HCT116 (cell line): ENCODE results near the gene SKAP1. TPM values are rescaled to one million over a fixed set of nuclear protein-coding genes. Genes with fewer than 3 reads are reported as not detected.

ENCODE experiments used
- ATAC-seq: fragments of 200-7000 bp; cut with Tn5 transposase; 2 replicates; pipeline ENCODE4 v1.9.1; 2020; ENCODE audit warnings: mild to moderate bottlenecking, moderate library complexity
- BruUV-seq: library from RNA; stranded (reverse); fragments of 400-500 nt; replicated peaks from 2 replicates; lab custom pipeline; 2021; lab: Mats Ljungman, UMichigan
- CTCF ChIA-PET: fragments of 300-600 bp; sonication (Branson Sonifier 250); formaldehyde crosslinking; loops from one replicate; lab custom pipeline; 2021; ENCODE audit warnings: antibody characterized with exemption; lab: Charles Lee
- POLR2A ChIA-PET: fragments of 300-600, 350-600 bp; sonication (Branson Sonifier 250); formaldehyde crosslinking; loops from one replicate; lab custom pipeline; 2021; ENCODE audit warnings: antibody characterized with exemption; lab: Charles Lee
- RAD21 ChIA-PET, 2 experiments: fragments of 300-600 bp; sonication (Branson Sonifier 250); formaldehyde crosslinking; loops; one replicate each; lab custom pipeline; 2023; ENCODE audit warnings: low total read pairs in 2 of 2; ENCODE audit not compliant: uncharacterized antibody in 2 of 2, unreplicated experiment in 2 of 2, low non-redundant PET in 1 of 2; lab: Charles Lee
- DNase-seq: peaks from one replicate; pipeline ENCODE4 v3.0.0-alpha.2; 2010; ENCODE audit warnings: low read depth, low spot score
- H2AFZ ChIP-seq: fragments of 200-600 bp; shearing (Covaris generic), sonication (generic); 2 replicates; pipeline ENCODE4 v1.6.1; 2017; ENCODE audit warnings: low read depth, mixed run types, mixed read lengths, antibody characterized with exemption, low read length; ENCODE audit not compliant: poor library complexity, severe bottlenecking
- H3K27ac ChIP-seq: 2 replicates; pipeline ENCODE4 v1.5.1; 2012; ENCODE audit warnings: low read depth, low read length
- H3K27me3 ChIP-seq: fragments of 200-600 bp; sonication (generic); 2 replicates; pipeline ENCODE4 v1.6.1; 2016; ENCODE audit warnings: mixed run types, low read length, mixed read lengths; ENCODE audit not compliant: insufficient read depth
- H3K36me3 ChIP-seq, 2 experiments: fragments of 200-500 bp in 1 of 2; fragments of 200-600 bp in 1 of 2; sonication (Bioruptor generic) in 1 of 2; sonication (generic) in 1 of 2; 2 replicates each; pipeline versions ENCODE4 v1.5.1 to v1.6.1; 2014 to 2016; ENCODE audit warnings: low read length in 2 of 2, inconsistent platforms in 1 of 2, mixed read lengths in 1 of 2, mixed run types in 1 of 2; ENCODE audit not compliant: insufficient read depth in 2 of 2, control insufficient read depth in 1 of 2
- H3K4me1 ChIP-seq, 2 experiments: fragments of 200-600 bp in 1 of 2; sonication (generic) in 1 of 2; 2 replicates each; pipeline versions ENCODE4 v1.5.1 to v1.6.1; 2012 to 2017; ENCODE audit warnings: low read length in 2 of 2, inconsistent platforms in 1 of 2, mild to moderate bottlenecking in 1 of 2, mixed read lengths in 1 of 2, mixed run types in 1 of 2, moderate library complexity in 1 of 2; ENCODE audit not compliant: insufficient read depth in 2 of 2, control insufficient read depth in 1 of 2
- H3K4me2 ChIP-seq: fragments of 200-600 bp; sonication (generic); 2 replicates; pipeline ENCODE4 v1.6.1; 2017; ENCODE audit warnings: mixed run types, low read length, mixed read lengths
- H3K4me3 ChIP-seq, 2 experiments: fragments of 200-600 bp in 1 of 2; sonication (generic) in 1 of 2; replicated peaks in 1 of 2; 2 replicates each; pipeline ENCODE4 v1.5.1; 2011 to 2016; ENCODE audit warnings: low read length in 2 of 2, control low read depth in 1 of 2, low read depth in 1 of 2, mild to moderate bottlenecking in 1 of 2, mixed read lengths in 1 of 2, mixed run types in 1 of 2
- H3K79me2 ChIP-seq: fragments of 200-600 bp; sonication (generic); 2 replicates; pipeline ENCODE4 v1.6.1; 2017; ENCODE audit warnings: mild to moderate bottlenecking, mixed run types, low read length, moderate library complexity, mixed read lengths; ENCODE audit not compliant: insufficient read depth
- H3K9ac ChIP-seq: fragments of 200-600 bp; sonication (generic); 2 replicates; pipeline ENCODE4 v1.6.1; 2016; ENCODE audit warnings: low read length, mixed read lengths
- H3K9me2 ChIP-seq: fragments of 200-600 bp; sonication (generic), shearing (Covaris generic); 2 replicates; pipeline ENCODE4 v1.6.1; 2017; ENCODE audit warnings: mixed run types, mild to moderate bottlenecking, moderate library complexity; ENCODE audit not compliant: insufficient read depth
- H3K9me3 ChIP-seq, 2 experiments: fragments of 200-500 bp in 1 of 2; fragments of 200-600 bp in 1 of 2; sonication (Bioruptor generic) in 1 of 2; sonication (generic) in 1 of 2; 2 replicates each; pipeline ENCODE4 v1.6.1; 2014 to 2017; ENCODE audit warnings: low read length in 2 of 2, mixed read lengths in 2 of 2, inconsistent platforms in 1 of 2, low read depth in 1 of 2, mild to moderate bottlenecking in 1 of 2, mixed run types in 1 of 2, moderate library complexity in 1 of 2; ENCODE audit not compliant: control insufficient read depth in 1 of 2, insufficient read depth in 1 of 2
- H4K20me1 ChIP-seq: fragments of 200-600 bp; sonication (generic), shearing (Covaris generic); 2 replicates; pipeline ENCODE4 v1.6.1; 2017; ENCODE audit warnings: mixed run types, mild to moderate bottlenecking, moderate library complexity; ENCODE audit not compliant: insufficient read depth
- ATF3 ChIP-seq: IDR thresholded peaks from 2 replicates; pipeline ENCODE4 v1.6.1; 2012
- CBX3 ChIP-seq: IDR thresholded peaks from 2 replicates; pipeline ENCODE4 v1.6.1; 2012; ENCODE audit warnings: low read depth
- CTCF ChIP-seq, 3 experiments: fragments of 200-600 bp in 1 of 3; sonication (generic) in 1 of 3; IDR thresholded peaks in 2 of 3; conservative IDR thresholded peaks in 1 of 3; 2 replicates each; pipeline ENCODE4 v1.5.1; 2012 to 2017; ENCODE audit warnings: low read depth in 2 of 3, low read length in 2 of 3, antibody characterized with exemption in 1 of 3, borderline replicate concordance in 1 of 3, control low read depth in 1 of 3, mild to moderate bottlenecking in 1 of 3, mixed read lengths in 1 of 3, mixed run types in 1 of 3, moderate library complexity in 1 of 3; ENCODE audit not compliant: insufficient read depth in 1 of 3
- ELF1 ChIP-seq: IDR thresholded peaks from 2 replicates; pipeline ENCODE4 v1.6.1; 2012; ENCODE audit warnings: low read depth, borderline replicate concordance
- EZH2phosphoT487 ChIP-seq: fragments of 200-600 bp; IDR thresholded peaks from 2 replicates; pipeline ENCODE4 v1.6.1; 2018; ENCODE audit warnings: antibody characterized with exemption, borderline replicate concordance
- FOSL1 ChIP-seq: IDR thresholded peaks from 2 replicates; pipeline ENCODE4 v1.6.1; 2012; ENCODE audit warnings: low read depth
- MAX ChIP-seq: IDR thresholded peaks from 2 replicates; pipeline ENCODE4 v1.6.1; 2012
- POLR2AphosphoS5 ChIP-seq: IDR thresholded peaks from 2 replicates; pipeline ENCODE4 v1.6.1; 2011; ENCODE audit warnings: mild to moderate bottlenecking, low read depth, low read length, moderate library complexity
- RAD21 ChIP-seq: IDR thresholded peaks from 2 replicates; pipeline ENCODE4 v1.6.1; 2012; ENCODE audit warnings: low read depth, mild to moderate bottlenecking
- SIN3A ChIP-seq: IDR thresholded peaks from 2 replicates; pipeline ENCODE4 v1.6.1; 2012; ENCODE audit warnings: low read depth
- SRF ChIP-seq: IDR thresholded peaks from 2 replicates; pipeline ENCODE4 v1.6.1; 2012; ENCODE audit warnings: low read depth
- TCF7L2 ChIP-seq: IDR thresholded peaks from 2 replicates; pipeline ENCODE4 v1.7.0; 2011; ENCODE audit warnings: borderline replicate concordance, inconsistent platforms; ENCODE audit not compliant: insufficient read depth, insufficient read length; ENCODE audit errors: extremely low read depth
- YY1 ChIP-seq: IDR thresholded peaks from 2 replicates; pipeline ENCODE4 v1.6.1; 2011; ENCODE audit warnings: low read length, low read depth, moderate library complexity, mild to moderate bottlenecking; ENCODE audit not compliant: insufficient replicate concordance; ENCODE audit errors: extremely low read depth
- ZBTB33 ChIP-seq: IDR thresholded peaks from 2 replicates; pipeline ENCODE4 v1.6.1; 2011; ENCODE audit warnings: mild to moderate bottlenecking, low read length, moderate library complexity; ENCODE audit not compliant: insufficient replicate concordance; ENCODE audit errors: extremely low read depth
- ZFX ChIP-seq: fragments of 450-650 bp; IDR thresholded peaks from 2 replicates; pipeline ENCODE4 v1.6.1; 2017
- intact Hi-C: fragments of 100-400 bp; cut with micrococcal nuclease; formaldehyde crosslinking; loops from 2 replicates; pipeline ENCODE4 v1.10.0; 2022
- total RNA-seq: library from RNA; stranded (reverse); gene quantifications from one replicate; pipeline ENCODE4 v1.2.1, GENCODE V29; 2021; ENCODE audit not compliant: unreplicated experiment

The SKAP1 gene
- total RNA-seq, 1 experiment from 2014 or later = 12.4 TPM

GRCh38 chr17:48344251-48344650 lies 85.8 kb downstream of the SKAP1 start:
- no peak overlapping the region for H3K27ac ChIP-seq
- no peaks in the 10 kb centered on the region for H3K36me3 ChIP-seq
- H2AFZ ChIP-seq = no peak overlapping the region
- H3K4me3 ChIP-seq = no peak overlapping the region
- no peaks in the 10 kb centered on the region for H3K4me1 ChIP-seq
- no peak for ATAC-seq
- POLR2A ChIA-PET = no interaction called here
- RAD21 ChIA-PET = no interaction called here
- H3K9me2 ChIP-seq = no peaks in the 10 kb centered on the region
- H4K20me1 ChIP-seq = no peaks in the 10 kb centered on the region
- CTCF ChIA-PET = interaction anchor here (4.6 kb wide), 1 partner anchor 9 kb away, joined by 36 read pairs; no protein-coding TSS in a partner anchor
- TSS peak; percentile 27 for BruUV-seq
- intact Hi-C loops = no loop called here
- no peaks in the 10 kb centered on the region for H3K27me3 ChIP-seq
- TF ChIP-seq MAX (no peak), TCF7L2 (no peak), CBX3 (no peak), ATF3 (no peak), ZBTB33 (no peak), ELF1 (no peak), YY1 (no peak), POLR2AphosphoS5 (no peak), EZH2phosphoT487 (no peak), CTCF (IDR thresholded peaks at IDR 0.05 in 2 of 3, conservative IDR thresholded peaks at IDR 0.05 in 1 of 3; ENCODE audit: borderline replicate concordance in 1 of 3, insufficient read depth in 1 of 3, low read depth in 2 of 3, low read length in 2 of 3) (no peak), SIN3A (no peak), FOSL1 (no peak), ZFX (no peak), RAD21 (no peak), SRF (no peak)
- no peak overlapping the region for H3K9ac ChIP-seq
- no peaks in the 10 kb centered on the region for H3K79me2 ChIP-seq
- no peaks in the 10 kb centered on the region for H3K9me3 ChIP-seq
- DNase-seq = no peak
- H3K4me2 ChIP-seq = no peak overlapping the region
